Glutamatergic neuron (in vitro differentiated cells): Measurements from ENCODE around the gene TEX51. TPM values are rescaled to one million over a fixed set of nuclear protein-coding genes. Genes with fewer than 3 reads are reported as not detected.

Experiments used
- DNase-seq: peaks from one replicate; pipeline ENCODE4 v3.0.0; 2022
- H3K27ac Mint-ChIP-seq: one replicate; pipeline ENCODE4 v1.8.0; 2020; ENCODE audit warnings: mild to moderate bottlenecking, mixed read lengths, inconsistent platforms; ENCODE audit not compliant: unreplicated experiment
- H3K27me3 Mint-ChIP-seq: one replicate; pipeline ENCODE4 v1.8.0; 2020; ENCODE audit warnings: mild to moderate bottlenecking, moderate library complexity, mixed read lengths, inconsistent platforms; ENCODE audit not compliant: unreplicated experiment
- H3K36me3 Mint-ChIP-seq: one replicate; pipeline ENCODE4 v1.8.0; 2020; ENCODE audit warnings: mild to moderate bottlenecking, mixed read lengths, inconsistent platforms; ENCODE audit not compliant: unreplicated experiment
- H3K4me1 Mint-ChIP-seq: one replicate; pipeline ENCODE4 v1.8.0; 2020; ENCODE audit warnings: mild to moderate bottlenecking, low read depth, mixed read lengths, inconsistent platforms; ENCODE audit not compliant: unreplicated experiment
- H3K4me3 Mint-ChIP-seq: one replicate; pipeline ENCODE4 v1.8.0; 2020; ENCODE audit warnings: mild to moderate bottlenecking, mixed read lengths, inconsistent platforms; ENCODE audit not compliant: unreplicated experiment
- H3K9me3 Mint-ChIP-seq: one replicate; pipeline ENCODE4 v1.8.0; 2020; ENCODE audit warnings: mild to moderate bottlenecking, moderate library complexity, mixed read lengths, inconsistent platforms; ENCODE audit not compliant: unreplicated experiment
- total RNA-seq: library from RNA; stranded (reverse); fragmentation: NEBNext Ultra II Directional; extraction: Animal tissue kit (Norgen Biotek cat#: 25700); gene quantifications from one replicate; pipeline ENCODE4 v1.2.1, GENCODE V29; 2021; ENCODE audit not compliant: unreplicated experiment
- TF ChIP-seq, protein P1 (sequence below): fragments of 200-600 bp; sonication (generic); IDR thresholded peaks from one replicate; pipeline ENCODE4 v1.5.0; 2021; ENCODE audit not compliant: partially characterized antibody, unreplicated experiment

Gene TEX51
- total RNA-seq, 1 donor from 2014 or later, result not detected

- no peak overlapping the region for H3K27ac Mint-ChIP-seq
- H3K4me1 Mint-ChIP-seq, result peaks cover 15% of the 10 kb centered on the region
- no peak overlapping the region for H3K4me3 Mint-ChIP-seq
- peaks cover 7% of the 10 kb centered on the region for H3K9me3 Mint-ChIP-seq
- peaks cover 12% of the 10 kb centered on the region for H3K36me3 Mint-ChIP-seq
- TF ChIP-seq, protein P1, sequence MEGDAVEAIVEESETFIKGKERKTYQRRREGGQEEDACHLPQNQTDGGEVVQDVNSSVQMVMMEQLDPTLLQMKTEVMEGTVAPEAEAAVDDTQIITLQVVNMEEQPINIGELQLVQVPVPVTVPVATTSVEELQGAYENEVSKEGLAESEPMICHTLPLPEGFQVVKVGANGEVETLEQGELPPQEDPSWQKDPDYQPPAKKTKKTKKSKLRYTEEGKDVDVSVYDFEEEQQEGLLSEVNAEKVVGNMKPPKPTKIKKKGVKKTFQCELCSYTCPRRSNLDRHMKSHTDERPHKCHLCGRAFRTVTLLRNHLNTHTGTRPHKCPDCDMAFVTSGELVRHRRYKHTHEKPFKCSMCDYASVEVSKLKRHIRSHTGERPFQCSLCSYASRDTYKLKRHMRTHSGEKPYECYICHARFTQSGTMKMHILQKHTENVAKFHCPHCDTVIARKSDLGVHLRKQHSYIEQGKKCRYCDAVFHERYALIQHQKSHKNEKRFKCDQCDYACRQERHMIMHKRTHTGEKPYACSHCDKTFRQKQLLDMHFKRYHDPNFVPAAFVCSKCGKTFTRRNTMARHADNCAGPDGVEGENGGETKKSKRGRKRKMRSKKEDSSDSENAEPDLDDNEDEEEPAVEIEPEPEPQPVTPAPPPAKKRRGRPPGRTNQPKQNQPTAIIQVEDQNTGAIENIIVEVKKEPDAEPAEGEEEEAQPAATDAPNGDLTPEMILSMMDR, result no peak
- H3K27me3 Mint-ChIP-seq, result peaks cover 2% of the 10 kb centered on the region
- DNase-seq, result no peak
These were observed 36.0 kb upstream of the TEX51 start for GRCh38 chr2:126862730-126863129.

GRCh38 chr2:126863336-126864015 lies 35.2 kb upstream of the TEX51 start:
- Mint-ChIP-seq H3K9me3 (peaks cover 7% of the 10 kb centered on the region), H3K27ac (no peak overlapping the region), H3K36me3 (peaks cover 13% of the 10 kb centered on the region), H3K4me3 (no peak overlapping the region), H3K27me3 (peaks cover 2% of the 10 kb centered on the region), H3K4me1 (peaks cover 9% of the 10 kb centered on the region)
- no peak for DNase-seq
- TF ChIP-seq, protein P1, result no peak

GRCh38 chr2:126864861-126865260 lies 33.8 kb upstream of the TEX51 start:
- Mint-ChIP-seq H3K9me3 (peaks cover 5% of the 10 kb centered on the region), H3K27ac (no peak overlapping the region), H3K36me3 (peaks cover 13% of the 10 kb centered on the region), H3K4me1 (peaks cover 2% of the 10 kb centered on the region), H3K27me3 (peaks cover 2% of the 10 kb centered on the region), H3K4me3 (no peak overlapping the region)
- no peak for DNase-seq
- TF ChIP-seq, protein P1, result no peak

DNA sequence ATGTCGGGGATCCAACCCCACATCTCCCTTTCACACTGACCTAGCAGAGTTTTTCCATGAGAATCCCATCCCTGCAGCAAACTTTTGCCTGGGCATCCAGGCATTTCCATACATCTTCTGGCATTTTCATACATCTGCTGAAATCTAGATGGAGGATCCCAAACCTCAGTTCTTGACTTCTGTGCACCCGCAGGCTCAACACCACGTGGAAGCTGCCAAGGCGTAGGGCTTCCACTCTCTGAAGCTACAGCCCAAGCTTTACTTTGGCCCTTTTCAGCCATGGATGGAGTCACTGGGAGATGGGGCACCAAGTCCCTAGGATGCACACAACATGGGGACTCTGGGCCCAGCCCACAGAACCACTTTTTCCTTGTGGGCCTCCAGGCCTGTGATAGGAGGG lies 32.2 kb upstream of the TEX51 start:
- Mint-ChIP-seq H3K27me3 (peaks cover 2% of the 10 kb centered on the region), H3K4me1 (no peaks in the 10 kb centered on the region), H3K36me3 (peaks cover 13% of the 10 kb centered on the region), H3K27ac (no peak overlapping the region), H3K4me3 (no peak overlapping the region), H3K9me3 (peaks cover 5% of the 10 kb centered on the region)
- TF ChIP-seq, protein P1, result no peak
- no peak for DNase-seq

DNA sequence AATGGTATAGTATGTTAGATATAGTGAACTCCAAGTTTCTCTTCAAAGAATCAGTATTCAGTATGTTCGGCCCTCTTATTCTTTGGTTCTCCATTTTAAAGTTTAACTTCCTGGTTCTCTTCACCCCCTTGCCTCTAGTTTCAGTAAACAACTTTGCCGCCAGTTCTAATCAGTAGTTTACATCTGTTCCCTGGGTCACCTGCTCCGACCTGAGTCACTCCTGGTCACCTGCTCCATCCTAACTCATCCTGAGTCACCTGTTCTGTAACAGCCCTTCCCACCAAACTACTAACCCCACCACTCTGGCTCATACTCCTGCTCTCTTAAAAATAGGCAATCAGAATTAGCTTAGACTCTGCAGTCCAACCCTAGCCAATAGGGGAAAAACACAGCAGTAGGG lies 23.7 kb upstream of the TEX51 start:
- Mint-ChIP-seq H3K4me3 (no peak overlapping the region), H3K4me1 (no peaks in the 10 kb centered on the region), H3K36me3 (peaks cover 16% of the 10 kb centered on the region), H3K9me3 (peaks cover 6% of the 10 kb centered on the region), H3K27ac (no peak overlapping the region), H3K27me3 (no peaks in the 10 kb centered on the region)
- TF ChIP-seq, protein P1, result no peak
- DNase-seq, result no peak
